ENCODE data around the gene SLC3A2.

SLC3A2 gene

DNA sequence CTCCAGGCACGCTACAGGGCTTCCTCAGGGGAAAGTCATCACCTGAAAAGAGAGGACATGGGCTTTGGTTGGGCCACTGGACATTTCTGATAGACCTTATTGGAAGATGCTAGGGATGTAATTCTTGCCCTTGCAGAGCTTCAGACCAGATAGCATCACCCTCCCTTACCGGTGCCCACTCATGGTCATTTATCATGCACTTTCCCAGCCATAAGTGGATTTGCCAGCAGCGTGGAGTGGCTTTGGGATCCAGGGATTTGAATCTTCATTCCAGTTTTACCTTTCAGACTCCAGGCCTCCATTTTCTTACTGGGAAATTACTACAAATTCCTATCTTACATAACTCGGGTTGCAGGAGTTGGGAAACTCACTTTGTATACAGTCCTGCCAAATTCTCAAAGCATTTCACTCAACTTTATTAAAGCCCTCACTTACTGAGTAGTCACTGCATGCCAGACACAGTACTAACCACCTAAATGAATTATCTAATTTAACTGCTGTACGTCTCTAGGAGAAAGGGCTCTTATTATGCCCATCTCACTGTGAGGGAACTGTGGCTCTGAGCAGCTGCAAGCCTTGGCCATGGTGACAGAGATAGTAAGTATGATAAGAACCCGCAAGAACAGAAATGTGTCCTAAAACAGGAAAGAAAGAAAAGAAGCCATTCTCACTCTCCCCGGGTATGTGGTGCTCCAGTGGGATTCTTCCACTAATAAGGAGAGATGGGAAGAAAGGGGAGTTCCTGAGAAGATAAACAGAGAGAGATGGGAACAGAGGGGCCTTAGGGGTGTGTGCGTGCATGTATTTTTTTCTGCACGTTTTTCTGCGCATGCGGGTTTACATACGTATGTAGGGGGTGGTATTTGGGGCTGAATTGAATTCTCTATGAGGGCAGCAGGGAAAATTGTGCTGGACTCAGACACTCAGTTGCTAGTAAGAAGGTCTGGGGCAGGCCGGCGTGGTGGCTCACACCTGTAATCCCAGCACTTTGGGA, 30.7 kb downstream of the SLC3A2 start:
- no peak for DNase-seq

- no peak for DNase-seq
Measured at GRCh38 chr11:62912268-62912667, 31.6 kb downstream of the SLC3A2 start.

- DNase-seq = no peak
Measured at GRCh38 chr11:62914416-62914815, 33.7 kb downstream of the SLC3A2 start.

DNA sequence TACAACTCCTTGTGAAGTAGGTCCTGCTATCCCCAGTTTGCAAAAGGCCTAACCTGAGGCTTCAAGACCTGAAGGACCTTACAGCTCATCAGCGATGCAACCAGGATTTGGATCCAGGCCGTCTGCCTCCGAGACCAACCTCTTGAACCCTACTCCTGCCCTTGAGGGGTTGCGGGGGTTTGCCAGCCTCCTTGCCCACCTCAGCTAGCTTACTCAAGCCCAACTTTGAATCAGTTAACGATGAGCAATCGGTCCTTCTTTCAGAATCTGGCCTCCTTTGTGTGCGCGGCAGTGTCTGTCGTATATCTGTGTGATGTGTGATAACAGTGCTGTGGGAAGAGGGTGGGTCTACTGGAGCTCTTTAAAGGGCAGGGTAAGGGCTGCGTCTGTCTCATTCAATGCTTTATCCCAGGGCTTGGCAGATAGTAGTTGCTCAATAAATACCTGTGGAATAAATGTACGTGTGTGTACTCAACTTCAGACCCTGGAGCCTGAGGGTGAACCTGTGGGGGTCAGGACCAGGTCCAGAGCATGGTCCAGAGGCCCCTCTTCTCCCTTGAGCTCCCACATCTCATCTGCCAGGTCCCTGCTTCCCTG, 37.3 kb downstream of the SLC3A2 start:
- no peak for DNase-seq

DNA sequence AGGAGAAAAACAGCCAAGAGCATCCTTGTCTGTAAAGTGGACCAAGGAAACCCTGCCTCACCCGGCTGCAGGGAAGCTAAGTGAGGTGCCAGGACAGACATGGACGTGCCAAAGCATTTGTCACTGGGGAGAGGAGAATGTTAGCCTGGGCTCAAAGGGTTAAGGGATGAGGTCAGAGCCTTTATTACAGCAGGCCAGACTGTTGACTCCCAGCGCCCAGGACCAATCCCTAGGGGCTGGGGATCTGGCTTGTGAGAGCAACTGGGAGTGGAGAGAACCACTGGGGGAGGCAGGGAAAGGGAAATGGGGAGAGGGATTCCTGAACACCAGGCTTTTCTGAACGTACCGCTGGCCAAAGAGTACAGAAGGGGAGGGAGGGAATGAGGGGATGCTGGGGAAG, 37.8 kb downstream of the SLC3A2 start:
- DNase-seq = no peak

GRCh38 chr11:62919476-62919875, 38.8 kb downstream of the SLC3A2 start:
- no peak for DNase-seq

DNA sequence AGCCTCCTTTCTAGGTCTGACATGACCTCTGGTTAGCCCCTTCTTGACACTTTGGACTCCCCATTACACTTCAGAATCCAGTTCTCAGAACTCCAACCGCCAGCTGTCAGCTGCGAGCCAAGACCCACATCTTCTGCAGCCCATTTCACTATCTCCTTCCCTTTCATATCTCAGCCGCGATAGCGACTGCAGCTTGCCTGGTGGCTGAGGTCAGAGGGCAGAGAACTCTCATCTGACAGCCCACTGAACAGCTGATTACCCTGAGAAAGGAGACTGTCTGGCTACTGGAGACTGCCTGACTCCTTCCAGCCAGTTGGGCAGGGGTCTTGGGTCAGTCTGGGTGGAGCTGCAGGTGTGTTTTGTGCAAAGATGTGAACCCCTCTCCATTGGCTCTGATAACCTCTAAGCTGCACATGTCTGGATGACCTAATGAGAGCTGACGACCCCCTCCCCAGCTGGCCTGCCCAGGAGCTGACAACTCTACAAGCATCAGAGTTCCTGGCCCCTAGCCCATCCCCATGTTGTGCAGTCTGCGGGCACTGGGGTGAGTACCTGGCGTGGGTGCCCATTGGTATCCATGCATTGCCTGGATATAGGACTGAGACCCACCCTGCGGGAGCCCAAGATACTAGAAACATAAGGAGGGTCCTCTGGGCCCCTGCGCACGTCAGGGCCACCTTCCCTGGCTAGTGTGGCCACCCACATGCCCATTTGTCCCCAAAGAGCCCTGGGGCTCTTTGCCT, 39.4 kb downstream of the SLC3A2 start:
- no peak for DNase-seq

DNA sequence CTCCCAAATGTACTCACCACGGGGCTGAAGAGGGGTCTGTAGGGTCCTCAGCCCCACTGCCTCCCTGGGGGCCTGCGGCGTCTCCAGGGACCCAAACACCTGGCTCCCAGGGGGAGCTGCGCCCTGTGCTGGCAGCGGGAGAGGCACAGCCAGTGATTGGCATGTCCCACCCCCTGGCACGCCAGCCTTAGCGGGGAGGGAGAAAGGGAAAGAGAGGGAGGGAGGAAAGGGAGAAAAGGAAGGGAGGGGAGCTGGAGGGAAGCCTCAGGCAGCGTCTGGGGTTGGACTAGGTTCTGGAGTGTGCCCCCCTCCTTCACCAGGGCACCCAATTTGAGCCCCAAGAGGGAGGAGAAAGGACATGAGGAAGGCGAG, 40.5 kb downstream of the SLC3A2 start, which contains the start of gene CHRM1:
Gene CHRM1, minus strand, starts transcription at position 163 of the 372 bp plus-strand sequence. CDS start 10,263 bp downstream, outside the sequence.
- no peak for DNase-seq

- no peak for DNase-seq
Measured at GRCh38 chr11:62921573-62922188, 41.0 kb downstream of the SLC3A2 start.

DNA sequence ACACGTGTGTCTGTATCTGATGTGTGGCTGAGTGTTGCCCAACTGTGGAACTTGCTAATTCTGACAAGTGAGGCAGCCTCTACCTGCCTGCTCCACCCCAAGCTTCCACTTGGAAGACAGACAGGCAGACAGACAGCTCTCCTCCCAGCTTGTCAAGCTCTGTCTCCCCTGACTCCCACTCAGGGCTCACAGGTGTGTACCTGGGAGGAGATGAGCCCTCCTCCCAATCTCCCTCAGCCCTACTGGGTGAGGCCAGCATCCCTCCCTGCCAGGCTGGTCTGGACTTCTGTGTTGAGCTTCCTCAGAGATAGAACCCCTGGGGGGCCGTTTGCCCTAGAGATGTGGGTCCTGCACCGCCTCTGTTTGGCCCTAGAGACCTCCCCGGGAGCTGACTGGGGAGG, 41.5 kb downstream of the SLC3A2 start:
- DNase-seq = no peak

DNA sequence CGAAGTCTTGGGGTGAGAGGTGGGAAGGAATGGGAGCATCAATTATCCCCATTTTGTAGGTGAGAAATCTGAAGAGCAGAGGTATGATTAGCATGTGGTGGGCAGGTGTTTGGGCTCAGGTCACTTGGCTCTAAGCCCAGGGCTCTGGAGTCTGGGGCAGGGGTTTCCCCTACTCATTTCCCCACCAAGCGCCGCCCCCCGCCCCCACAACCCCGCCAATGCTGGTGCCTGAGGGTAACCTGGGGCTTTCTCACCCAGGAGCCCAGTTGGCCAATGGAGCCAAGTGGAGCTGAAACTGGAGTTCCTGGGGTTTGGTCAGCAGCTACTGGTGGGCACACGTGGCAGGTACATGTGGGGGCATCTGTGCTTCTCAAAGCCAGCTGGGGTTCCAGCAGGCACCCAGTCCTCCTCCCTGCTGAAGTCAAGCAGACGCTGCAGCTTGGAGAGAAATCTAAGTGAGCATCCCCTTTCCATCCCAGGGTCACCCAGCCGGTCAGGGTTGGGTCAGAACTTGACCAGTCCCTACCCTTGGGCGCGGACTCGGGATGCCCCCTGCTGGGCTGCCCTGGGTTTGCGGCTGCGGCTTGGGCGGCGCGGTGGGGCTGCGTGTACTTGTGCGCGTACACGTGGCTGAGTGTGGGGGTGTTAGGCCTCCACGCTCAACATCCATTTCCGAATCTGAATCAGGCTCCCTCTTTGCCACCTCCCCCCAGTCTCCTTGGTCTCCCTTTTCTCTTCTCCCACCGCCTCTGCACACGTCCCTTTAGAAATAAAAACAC, 42.1 kb downstream of the SLC3A2 start:
- no peak for DNase-seq

DNA sequence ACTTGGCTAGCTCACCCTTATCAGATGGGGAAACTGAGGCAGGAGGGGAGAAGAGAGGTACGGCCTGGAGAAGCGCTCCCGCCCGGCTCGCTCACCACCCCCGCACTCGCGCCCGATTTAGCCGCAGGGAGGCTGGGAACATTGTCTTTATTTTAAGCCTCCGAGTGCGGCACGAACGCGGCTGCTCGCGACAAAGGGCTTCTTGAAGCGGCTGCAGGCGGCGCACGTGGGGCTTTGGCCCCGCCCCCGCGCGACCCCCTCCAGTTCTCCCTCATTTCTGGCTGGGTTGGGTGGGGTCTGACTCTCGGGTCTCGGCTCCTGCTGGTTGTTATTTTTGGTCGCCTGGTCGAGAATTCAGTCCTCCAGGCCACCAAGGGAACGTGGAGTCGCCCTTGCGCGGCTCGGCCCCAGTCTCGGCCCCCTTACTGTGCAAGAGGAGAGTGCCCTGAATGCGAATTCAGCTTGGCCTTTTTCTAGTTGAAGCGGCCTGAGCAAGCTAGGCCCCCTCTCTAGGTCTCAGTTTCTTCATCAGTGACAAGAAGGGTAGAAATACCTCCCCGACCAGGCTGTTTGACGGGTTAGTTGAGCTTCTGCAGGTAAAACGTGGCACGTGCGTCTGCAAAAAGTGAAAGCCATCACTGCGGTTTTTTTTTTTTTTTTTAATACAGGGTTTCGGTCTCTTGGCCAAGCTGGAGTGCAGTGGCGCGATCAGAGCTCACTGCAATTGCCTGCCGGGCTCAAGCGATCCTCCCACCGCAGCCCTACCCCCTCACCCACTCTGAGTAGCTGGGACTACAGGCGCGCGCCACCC, 43.1 kb downstream of the SLC3A2 start:
- no peak for DNase-seq

DNA sequence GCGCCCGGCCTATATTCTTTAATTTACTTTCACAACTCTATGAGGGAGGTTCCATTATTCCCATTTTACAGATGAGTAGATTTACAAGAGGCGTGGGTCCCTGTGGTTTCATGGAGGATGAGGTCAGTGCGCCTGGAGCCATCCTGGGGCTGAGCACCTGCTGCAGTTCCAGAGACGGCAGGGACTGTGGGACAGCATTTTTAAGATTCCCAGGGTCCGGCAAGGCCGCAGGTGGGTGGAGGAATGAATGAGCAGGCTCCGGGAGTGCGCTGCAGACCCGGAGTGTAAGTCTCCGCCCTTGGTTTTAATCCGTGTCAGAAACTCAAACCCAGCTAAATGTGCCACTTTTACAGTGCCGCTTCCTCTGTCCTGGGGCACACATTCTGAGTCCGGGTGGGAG, 44.6 kb downstream of the SLC3A2 start:
- no peak for DNase-seq

DNA sequence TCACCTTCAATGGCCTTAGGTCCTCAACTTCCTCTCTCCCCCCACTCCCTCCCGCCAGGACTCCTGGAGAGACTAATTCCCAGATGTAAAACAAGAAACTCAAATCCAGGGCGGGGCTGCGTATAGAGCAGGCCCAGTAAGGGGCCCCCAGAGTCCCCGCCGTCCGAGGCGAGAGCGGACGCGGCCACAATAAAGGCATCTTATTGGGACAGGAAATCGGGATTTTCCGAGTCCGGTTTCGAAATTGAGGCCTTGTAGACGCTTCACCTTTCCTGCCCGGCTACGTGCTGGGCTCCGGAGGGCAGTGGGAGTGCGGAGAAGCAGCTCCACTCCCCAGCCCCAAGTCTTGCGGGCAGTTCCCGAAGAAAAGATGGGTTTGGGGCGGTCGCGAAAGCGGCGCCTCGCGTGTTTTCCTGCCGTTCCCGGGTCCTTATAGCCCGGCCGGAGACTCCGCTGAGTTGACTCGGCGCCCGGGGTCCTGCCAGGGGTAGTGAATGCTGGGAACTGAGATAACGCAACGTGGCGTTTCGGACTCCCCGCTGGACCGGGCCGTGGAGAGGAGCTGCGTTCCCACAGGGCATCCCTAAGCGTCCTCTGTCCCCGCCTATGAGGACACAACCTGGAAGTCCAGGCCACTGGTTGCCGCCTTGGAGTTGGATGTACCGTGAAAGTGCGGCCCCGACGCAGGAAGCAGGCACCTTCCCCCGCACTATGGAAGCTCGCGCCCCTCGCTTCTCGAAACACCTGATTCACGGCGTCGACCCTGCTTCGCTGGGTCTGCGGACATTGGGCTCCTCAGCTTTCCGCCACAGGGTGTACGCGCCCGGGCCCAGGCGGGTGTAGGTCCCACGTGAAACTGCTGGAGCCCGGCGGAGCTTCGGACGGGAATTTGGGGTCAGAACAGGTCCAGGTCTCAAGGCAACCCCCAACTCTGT, 45.3 kb downstream of the SLC3A2 start:
- no peak for DNase-seq

- DNase-seq = no peak
Measured at GRCh38 chr11:62926680-62927455, 46.2 kb downstream of the SLC3A2 start.

DNA sequence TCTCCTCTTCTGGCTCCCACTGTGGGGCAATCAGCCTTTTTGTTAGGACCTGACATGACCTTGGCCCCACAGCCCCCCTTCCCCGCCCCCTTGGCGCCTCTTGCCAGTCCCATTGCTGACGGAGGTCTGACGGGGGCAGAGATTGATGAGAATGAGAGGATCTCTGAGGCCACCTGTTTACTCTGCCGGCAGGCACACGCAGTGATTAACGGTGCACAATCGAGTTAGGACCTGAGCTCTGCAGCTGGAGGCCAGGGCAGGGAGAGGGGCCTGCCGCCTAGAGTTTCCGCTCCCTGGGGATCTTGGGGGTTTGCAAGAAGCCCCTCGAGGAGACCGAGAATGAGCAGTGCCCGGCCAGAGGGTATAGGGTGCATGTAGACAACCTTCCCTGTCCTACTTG, 47.3 kb downstream of the SLC3A2 start:
- no peak for DNase-seq

DNA sequence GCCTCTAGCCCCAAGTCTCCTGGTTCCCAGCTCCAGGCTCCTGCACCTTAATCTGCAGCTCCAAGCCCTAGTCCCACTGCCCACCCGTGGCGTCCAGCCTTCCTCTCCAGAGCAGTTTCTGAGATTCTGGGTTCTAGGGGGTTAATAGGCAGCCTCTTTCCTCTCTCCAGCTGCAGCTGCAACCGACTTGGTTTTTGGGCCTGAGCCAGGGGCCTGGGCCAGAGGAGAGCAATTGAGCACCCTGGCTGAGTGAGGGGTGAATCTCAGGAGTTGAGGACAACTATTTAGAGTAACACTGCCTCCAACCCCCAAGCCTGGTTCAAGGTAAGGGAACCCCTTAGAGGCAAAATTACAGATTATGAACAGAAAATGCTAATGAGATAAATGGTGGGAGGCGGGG, 49.5 kb downstream of the SLC3A2 start:
- no peak for DNase-seq

- no peak for DNase-seq
Measured at GRCh38 chr11:62930666-62931065, 50.0 kb downstream of the SLC3A2 start.
